LNCAP (cell line): ENCODE measurements around the gene DDC.

Source experiments
- TF ChIP-seq, protein P1 (sequence below): fragments of 450-650 bp; IDR thresholded peaks from 2 replicates; pipeline ENCODE4 v1.5.1; 2017; ENCODE audit warnings: mild to moderate bottlenecking

The DDC gene

DNA sequence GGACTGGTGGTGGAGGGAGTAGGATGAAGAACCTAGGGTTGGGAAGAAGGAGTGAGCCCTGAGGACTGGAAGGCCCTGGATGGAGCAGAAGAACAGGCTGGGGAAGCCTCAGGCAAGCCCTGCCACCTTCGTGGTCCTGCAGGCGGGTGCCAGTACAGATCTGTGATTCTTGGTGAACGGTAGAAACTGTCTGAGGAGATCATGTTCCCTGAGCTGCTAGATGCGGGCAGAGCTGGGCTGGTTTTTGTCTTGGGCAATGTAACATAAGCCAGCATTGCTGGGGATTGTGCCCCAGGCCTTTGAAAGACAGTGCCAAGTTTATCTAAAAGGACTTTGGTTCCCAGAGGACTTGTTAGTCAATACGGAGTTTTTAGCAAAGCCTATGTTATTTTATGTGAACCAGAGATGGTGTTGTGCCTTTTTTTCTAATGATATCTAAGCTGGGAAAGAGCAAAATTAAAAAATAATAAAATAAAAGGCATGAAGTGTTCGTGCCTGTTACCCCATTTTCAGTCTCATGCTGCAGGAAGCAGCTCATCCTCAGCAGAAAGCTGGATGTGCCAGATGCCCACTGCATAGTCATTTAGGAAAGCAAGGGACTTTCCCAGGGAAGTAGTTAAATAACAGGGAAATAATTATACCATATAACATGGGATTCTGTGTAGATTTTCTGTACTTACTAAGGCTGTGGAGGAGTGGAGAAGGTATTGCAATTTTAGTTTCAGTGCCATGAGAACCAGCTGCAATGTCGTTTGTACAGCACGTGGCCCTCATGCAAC lies 90.6 kb downstream of the DDC start:
- TF ChIP-seq, protein P1, sequence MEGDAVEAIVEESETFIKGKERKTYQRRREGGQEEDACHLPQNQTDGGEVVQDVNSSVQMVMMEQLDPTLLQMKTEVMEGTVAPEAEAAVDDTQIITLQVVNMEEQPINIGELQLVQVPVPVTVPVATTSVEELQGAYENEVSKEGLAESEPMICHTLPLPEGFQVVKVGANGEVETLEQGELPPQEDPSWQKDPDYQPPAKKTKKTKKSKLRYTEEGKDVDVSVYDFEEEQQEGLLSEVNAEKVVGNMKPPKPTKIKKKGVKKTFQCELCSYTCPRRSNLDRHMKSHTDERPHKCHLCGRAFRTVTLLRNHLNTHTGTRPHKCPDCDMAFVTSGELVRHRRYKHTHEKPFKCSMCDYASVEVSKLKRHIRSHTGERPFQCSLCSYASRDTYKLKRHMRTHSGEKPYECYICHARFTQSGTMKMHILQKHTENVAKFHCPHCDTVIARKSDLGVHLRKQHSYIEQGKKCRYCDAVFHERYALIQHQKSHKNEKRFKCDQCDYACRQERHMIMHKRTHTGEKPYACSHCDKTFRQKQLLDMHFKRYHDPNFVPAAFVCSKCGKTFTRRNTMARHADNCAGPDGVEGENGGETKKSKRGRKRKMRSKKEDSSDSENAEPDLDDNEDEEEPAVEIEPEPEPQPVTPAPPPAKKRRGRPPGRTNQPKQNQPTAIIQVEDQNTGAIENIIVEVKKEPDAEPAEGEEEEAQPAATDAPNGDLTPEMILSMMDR: no peak

DNA sequence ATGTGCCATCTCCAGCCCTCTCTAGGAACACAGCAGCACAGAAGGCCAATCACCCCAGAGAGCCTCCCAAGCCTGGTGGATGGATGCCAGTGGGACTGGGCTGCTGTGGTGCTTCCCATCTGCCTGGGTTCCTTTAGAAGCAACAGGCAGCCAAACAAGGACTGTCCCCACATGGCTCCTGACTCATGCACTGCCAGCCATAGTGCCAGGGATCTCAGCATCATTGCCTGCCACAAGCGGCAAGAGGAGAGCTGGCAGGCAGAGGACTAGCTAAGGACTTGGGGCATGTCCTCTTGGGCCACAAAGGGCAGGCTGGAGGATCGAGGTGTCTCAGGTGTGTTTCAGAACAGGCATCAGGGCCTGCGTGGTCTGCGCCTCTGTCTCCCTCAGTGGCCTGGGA lies 91.7 kb downstream of the DDC start:
- TF ChIP-seq, protein P1: no peak

DNA sequence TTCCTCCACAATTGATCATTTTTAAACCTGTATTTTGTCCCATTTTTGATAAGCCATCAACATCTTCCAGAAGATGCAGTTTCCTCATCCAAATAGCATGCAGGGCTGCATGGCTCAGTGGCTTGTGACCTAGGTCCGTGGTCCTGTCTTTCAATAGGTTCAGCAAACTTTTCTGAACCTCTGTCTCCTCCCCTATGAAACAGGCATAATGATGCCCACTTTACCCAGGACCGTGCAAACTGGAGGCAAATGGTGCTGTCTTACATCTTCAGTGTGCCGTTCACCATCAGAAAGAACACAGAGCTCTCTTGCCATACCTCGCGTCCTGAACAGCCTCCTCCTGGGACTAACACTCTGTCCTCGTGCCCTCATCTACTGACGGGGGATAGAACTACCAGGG lies 92.8 kb downstream of the DDC start:
- TF ChIP-seq, protein P1: no peak

DNA sequence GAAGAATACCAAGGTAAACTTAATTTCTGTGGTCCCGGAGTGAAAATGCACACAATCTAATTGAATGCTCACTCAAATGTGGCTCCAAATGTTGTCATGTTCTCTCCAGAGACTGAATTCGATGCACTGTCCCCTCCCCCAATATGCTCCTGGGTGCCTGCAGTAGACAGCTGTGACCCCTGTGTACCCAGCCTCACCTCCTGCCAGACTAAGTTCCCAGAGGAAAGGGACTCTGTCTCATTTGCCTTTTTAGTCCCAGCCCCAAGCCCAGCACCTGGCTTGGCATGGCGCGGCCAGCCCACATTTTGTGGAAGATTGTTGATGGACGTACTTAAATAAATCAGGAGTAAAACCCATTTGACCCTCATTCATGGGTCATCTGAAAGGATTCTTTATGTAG lies 93.2 kb downstream of the DDC start:
- TF ChIP-seq, protein P1: no peak

DNA sequence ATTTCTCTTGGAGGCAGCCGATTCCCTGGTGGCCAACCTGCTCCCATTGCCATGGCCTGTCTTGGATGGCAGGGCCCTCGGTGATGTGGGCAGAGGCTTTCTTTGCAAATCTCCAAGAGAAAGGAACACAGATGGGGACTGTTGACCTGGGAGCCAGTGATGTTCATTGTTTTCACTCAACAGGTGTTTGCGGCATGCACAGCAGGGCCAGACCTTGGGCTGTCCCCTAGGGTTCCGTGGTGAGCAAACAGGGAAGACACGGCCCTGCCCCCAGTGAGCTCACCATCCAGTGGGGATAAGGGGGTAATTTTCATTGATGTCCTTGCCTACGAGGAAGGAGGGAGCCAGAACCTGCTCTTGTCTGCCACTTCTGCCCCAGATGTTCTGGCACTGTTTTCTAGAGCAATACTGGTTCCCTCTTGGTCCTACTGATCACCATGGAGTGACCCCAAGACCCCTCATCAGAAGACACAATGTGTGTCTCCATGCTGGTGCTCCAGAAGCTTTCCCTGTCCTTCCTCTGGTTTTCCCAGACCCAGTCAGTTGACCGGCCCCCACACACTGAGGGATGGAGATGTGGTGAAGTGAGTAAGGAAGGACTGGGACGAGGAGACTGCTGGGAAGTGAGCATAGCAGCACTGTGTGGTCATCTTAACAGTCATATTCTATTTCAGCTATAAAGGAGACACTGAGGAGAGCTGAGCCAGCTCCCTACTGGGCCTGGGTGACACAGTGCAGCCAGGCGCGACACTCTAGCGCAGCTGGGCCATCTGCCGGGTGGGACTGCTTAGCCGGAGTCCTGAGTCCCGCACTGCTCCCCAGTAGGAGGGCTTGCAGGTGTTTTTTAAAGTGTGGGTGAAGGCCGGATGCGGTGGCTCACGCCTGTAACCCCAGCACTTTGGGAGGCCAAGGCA lies 94.7 kb downstream of the DDC start:
- TF ChIP-seq, protein P1: no peak

DNA sequence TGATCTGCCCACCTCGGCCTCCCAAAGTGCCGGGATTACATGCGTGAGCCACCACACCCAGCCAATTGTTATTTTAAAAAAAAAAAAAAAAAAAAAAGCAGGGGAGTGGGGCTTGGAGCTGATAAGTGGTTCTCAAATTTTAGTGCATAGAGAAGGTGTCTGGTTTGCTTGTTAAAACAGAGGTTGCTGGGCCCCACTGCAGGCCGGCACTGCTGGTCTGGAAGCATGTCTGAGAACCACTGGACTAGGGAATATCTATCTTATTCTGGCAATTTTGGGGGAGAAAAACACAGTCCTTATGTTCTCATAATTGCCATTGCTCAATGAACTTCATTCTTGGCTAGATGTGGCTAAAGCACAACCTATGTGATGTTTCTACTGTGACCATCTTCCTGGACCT lies 96.0 kb downstream of the DDC start:
- TF ChIP-seq, protein P1: no peak

DNA sequence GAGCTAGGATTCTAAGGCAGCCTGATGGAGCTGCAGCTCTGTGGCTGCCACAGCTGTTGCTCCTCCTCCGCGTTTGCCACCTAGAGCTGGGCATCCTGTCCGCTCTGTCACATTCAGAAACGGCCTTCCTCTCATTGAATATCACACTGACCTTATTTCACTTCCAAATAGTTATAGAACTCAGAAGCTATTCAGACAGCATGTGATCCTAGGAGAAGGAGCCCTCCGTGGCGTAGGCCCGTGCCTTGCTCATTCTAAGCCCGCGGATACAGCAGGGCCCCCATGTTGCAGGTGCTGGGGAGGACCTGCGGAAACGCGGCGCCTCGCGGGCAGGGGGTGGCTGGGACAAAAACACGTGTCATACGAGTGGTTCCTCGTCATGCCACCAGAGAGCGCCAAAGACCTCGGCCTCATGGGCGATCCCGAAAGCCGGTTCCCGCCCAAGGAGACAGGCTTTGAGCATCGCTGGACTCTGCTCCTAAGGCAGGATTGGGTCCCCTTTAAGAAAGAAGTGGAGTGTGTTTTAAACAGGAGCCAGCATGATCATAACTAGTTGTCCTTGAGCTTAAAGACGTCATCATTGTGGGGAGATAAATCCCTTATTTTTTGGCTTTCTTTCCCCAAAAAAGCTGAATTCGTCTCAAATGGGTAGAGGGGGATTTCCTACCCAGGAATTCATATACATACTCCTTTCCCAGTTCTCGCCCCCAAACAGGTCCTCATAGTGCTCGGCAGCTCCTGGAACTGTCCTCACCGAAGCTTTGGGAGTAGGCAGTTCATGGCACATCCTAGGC lies 97.2 kb downstream of the DDC start:
- TF ChIP-seq, protein P1: peak; percentile 82
